Measurements from ENCODE around the gene SASS6.

DNA sequence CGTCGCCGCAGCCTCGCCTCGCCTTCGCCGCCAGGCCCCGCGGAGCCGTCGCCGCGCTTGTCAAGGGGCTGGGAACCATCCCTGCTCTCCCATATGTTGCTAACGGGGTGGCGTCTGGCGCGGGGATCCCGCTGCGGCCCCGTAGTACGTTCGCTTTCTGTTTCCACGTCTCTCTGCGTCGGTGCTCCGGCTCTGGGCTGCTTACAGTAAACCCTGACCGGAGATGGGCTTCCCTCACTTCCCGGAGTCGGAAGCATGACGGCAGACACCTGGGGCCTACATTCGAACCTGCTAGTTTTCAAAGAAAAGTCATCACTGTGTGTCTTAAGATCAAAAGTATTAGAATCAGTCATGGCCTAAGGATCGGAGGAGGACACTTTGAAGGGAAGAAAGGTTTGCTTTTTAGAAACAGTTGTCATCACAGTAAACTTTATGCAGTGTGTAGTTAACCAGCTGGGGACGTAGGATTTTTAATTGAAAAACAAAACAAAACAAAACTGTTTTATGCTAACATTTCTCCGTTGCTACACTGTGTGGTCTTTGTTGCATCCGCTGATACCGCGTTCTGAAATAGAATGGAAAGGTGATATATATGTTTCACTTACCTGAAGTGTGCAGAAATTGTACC is 94.0 kb downstream of the SASS6 start:
- TF ChIP-seq, protein P1, sequence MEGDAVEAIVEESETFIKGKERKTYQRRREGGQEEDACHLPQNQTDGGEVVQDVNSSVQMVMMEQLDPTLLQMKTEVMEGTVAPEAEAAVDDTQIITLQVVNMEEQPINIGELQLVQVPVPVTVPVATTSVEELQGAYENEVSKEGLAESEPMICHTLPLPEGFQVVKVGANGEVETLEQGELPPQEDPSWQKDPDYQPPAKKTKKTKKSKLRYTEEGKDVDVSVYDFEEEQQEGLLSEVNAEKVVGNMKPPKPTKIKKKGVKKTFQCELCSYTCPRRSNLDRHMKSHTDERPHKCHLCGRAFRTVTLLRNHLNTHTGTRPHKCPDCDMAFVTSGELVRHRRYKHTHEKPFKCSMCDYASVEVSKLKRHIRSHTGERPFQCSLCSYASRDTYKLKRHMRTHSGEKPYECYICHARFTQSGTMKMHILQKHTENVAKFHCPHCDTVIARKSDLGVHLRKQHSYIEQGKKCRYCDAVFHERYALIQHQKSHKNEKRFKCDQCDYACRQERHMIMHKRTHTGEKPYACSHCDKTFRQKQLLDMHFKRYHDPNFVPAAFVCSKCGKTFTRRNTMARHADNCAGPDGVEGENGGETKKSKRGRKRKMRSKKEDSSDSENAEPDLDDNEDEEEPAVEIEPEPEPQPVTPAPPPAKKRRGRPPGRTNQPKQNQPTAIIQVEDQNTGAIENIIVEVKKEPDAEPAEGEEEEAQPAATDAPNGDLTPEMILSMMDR (IDR thresholded peaks at IDR 0.05): no peak
- TF ChIP-seq POLR2A (IDR thresholded peaks at IDR 0.05): peak in 1 of 4 donors; percentile 32
- peak in 2 of 4 donors; percentile 27 to 39 for TF ChIP-seq EP300 (IDR thresholded peaks at IDR 0.05)
